NCI-H1930 (cell line): ENCODE data around the gene FAM174C.

Experiments used
- DNase-seq, 2 experiments: peaks; one replicate each; lab custom pipeline; 2025; lab: John Stamatoyannopoulos, UW

Gene FAM174C

DNA sequence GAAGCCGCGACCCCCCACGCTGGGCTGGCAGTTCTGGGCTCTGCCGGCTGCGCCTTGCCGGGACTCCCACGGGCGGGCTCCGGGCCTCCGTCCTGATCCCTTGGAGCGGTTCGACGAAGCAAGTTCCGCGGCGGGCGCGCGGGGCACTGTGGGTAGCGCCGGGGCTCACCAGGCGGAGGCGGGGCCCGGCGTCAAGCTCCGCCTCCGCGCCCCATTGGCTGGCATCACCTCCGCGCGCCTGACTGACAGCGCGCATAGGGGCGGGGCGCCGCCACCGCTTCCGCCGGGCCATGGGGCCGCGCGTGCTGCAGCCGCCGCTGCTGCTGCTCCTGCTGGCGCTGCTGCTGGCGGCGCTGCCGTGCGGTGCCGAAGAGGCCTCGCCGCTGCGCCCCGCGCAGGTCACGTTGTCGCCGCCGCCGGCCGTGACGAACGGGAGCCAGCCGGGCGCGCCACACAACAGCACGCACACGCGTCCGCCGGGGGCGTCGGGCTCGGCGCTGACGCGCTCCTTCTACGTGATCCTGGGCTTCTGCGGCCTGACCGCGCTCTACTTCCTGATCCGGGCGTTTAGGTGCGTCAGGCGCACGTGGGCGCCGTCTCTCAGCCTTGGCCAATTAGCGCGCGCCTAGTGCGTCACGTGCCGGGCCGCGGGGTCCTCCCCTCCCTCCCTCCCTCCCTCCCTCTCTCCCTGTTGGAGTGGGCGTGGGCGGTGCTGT, at the start of gene FAM174C:
FAM174C (plus strand) TSS at position 271 of the 716 bp plus-strand sequence; CDS start at position 291, 20 bp downstream.
- peak; percentile 85 to 92 for DNase-seq

DNA sequence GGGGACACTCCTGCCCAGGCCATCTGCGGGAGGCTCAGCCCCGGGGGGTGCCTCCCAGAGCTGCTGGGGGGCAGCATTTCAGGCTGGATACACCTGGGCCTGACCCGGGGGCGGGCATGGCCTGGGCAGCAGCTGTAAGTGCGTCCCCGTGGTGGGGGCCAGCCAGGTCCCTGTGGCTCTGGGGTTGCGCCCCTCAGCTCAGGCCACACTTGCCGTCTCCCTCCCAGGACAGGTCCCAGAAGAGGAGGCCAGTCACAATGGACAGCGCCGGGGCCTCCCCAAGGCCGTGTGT, 49.2 kb upstream of the FAM174C start:
- DNase-seq: no peak

DNA sequence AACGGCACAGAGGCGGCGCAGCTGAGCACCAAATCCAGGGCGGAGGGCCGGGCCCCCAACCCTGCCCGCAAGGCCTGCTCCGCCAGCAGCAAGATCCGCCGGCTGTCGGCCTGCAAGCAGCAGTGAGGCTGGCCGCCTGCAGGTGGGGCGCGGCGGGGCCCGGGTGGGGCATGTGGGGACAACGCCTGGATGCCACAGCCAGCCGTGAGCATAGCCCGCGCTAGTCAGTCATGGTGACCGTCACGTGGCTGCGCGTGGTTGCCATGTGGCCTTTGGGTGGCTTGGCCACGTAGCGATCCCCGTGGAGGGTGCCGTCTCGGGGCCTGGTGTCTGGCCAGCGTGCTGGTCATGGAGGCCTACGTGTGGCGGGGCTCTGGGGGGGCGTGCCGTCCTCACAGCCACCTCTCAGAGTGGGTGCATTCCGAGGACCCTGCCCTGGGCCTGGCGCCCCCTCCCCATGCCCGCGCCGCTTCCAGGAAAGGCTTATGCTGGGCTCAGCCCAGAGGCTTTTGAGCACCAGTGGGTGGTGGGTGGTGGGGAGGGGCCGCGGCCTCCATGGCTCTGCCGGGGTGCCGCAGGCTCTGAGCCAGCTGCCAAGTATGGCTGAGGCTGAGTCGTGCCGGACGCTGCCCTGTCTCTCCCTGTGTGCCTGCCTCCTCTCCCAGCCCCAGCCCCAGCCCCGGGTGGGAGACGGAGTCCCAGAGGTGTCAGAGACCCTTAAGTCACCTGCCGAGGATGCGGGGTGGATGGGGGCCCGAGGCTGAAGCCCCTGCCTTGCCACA, 48.6 kb upstream of the FAM174C start:
- no peak for DNase-seq

DNA sequence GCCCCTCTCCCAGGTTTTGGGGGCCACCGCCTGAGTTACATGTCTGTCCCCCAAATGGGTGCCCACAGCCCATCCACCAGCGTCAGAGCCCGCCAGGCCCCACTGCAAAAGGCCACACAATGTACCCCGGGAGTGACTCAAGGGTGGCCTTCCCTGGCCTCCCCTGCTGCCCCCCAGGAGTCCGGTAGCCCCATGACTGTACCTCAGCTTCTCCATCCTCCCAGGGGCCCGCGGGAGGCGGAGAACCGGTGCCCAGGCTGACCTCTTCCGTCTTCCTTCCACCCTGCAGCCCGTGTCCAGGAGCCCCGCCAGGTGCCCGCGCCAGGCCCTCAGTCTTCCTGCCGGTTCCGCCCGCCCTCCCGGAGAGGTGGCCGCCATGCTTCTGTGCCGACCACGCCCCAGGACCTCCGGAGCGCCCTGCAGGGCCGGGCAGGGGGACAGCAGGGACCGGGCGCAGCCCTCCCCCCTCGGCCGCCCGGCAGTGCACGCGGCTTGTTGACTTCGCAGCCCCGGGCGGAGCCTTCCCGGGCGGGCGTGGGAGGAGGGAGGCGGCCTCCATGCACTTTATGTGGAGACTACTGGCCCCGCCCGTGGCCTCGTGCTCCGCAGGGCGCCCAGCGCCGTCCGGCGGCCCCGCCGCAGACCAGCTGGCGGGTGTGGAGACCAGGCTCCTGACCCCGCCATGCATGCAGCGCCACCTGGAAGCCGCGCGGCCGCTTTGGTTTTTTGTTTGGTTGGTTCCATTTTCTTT, 47.9 kb upstream of the FAM174C start:
- no peak for DNase-seq

DNA sequence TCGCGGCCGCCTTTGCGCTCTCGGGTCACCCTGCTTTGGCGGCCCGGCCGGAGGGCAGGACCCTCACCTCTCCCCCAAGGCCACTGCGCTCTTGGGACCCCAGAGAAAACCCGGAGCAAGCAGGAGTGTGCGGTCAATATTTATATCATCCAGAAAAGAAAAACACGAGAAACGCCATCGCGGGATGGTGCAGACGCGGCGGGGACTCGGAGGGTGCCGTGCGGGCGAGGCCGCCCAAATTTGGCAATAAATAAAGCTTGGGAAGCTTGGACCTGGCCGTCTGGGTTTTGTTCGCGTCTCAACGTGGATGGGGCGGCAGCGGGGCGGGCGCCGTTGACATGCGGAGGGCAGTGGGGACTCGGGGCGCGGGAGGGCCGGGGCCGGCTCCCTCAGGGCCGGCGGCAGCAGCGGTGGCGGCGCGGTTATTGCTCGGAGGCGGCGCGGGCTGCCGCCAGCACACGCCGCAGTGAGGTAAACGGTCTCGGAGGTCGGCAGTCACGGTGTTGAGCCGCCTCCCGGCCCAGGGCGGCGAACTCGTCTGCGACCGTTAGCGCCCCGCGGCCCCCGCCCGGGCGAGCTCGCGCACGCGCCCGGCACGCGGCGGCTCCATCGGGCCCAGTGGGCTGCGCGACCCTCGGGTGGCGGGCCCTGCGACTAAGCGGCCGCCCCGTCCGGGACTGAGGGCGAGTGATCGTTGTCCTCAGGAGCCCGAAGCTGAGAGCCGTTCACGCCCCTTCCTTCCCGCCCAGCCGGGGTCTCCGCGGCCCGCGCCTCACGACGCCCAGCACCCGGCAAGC, 47.0 kb upstream of the FAM174C start:
- no peak for DNase-seq

DNA sequence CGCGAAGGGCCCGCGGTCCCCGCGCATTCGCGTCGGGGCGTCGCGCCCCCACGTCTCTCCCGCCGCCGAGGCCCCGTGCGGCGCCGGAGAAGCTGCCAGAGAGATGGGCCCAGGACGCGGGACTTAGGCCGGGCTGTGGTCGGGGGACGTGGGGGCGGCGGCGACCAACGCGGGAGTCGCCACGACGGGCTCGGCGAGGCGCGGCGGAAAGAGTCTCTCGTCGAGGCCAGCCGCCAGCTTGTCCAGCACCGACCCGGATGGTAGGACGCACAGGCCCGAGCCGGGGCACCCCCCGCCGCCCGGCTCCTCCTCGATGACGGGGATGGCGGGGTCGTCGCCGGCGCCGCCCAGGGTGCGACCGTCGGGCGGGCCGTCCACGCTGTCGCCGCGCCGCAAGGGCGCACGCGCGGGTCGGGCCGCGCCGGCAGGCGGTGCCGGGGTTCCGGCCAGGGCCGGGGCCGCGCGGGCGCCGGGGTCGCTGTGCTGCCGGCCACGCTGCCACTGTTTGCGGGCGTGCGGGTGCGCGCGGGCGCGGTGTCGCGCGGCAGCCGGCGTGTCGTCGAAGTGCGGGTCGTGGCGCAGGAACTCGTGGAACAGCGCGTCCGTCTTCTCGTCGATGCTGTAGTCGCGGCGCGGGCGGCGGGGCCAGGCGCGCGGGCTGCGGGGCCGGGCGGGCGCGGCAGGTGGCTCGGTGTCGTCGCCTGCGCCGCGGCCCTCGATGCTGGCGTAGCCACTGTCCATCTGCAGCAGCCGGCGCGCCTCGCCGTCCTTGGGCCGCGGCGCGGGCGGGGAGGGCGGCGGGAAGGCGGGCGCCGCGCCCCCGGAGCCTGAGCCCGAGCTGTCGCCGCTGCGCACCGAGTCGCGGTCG, 46.0 kb upstream of the FAM174C start:
- no peak for DNase-seq

DNA sequence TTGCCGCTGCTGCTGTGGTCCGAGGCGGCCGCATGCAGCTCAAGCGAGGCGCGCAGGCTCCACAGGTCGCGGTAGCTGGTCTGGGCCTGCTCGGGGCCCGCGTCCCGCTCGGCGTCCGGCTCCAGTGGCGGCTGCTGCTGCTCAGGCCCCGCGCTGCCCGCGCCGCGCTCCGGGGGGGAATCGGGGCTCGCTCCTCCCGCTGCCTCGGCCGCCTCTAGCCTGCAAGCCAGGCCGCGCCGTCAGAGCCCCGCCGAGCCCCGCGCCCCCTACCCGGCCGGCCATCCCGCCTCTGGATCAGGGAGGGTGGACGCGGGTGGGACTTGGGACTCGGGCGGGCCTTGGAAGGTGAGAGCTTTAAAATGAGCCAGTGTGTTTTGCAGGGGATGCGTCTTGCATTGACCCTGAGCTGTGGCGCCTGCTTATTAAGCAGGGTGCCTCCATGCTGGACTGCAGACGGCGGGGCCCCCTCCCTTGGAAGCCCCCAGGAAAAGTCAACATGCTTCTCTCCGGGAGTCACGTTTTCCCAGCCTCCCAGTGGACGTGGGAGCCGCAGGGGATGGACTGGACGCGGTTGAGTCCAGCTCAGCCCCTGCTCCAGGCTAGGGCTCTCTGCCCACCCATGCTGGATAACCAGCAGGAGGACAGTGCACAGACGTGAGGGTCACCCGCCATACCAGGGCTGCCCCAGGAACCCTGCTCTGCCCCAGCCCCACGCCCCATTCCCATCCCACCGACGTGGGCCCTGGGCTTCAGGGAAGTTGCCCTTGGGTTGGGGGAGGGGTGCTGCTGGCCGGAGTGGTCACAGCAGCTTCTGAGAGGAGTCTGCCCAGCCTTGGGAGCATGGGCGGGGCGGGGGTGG, 45.2 kb upstream of the FAM174C start:
- DNase-seq: no peak

DNA sequence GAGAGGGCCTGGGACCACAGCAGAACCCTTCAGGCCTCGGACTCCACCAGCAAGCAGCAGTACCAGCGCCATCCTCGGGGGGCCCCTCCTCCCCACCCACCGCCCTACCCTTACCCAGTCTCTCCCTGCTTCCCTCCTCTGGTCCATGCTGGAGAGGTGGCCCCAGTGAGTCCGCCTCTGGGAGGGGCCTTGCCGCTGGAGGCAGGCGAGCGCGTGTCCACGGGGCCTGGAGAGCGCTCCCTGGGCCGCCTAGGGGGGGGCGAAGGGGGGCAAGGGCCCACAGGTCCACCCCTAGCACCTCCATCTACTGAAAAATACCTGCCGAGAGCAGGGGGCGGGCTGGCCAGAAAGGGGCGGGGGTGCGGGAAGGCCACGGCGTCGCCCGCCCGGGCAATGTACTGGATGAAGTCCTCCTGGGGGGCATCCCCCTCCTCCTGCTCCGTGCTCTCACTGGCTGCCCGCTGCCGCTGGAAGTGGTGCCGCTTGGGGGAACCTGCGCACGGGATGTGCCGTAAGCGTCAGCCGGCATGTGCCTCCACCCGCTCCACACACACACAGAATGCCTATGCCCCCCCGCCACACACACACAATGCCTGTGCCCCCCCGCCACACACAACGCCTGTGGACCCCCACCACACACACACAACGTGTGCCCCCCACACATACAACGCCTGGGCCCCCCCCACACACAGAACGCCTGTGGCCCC, 44.4 kb upstream of the FAM174C start:
- no peak for DNase-seq

DNA sequence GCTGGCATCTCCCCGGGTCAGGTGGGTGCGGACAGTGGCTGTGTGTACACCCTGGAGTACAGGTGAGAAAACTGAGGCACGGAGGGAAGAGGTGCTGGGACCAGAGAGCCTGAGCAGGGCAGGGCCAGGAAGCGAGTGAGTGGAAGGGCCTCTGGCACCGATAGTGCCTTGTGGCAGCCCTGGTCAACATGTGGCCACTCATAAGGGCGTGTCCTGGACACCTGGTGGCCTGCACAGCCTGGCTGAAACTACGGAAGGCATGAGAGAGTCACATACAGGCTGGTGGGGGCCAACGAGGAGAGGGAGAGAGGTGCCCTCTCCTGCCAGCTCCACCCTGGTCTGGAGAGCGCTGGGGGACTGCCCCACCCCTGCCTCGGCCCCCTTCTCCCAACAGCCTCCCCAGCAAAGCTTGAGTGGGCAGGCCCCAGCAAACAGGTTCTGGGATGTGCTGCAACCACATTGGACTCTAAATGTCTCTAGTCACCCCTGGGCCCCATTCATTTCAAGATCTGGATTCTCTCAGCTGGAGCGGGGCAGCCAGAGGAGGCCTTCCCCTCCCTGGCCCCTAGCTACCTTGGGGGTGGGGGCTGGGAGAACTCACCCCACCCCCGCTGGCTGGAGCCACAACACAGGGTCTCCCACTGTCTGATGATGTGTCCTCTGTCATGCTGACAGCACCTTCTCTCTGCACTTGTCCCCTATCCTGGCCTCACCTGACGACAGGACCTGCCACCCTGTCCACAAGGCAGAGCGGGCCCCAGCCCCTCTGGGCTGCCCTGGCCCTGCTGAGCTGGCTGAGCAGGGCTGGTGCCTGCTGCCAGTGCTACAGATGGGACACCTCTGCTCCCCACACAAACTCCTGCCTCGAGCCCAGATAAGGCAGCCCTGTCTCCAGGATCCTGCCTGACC, 43.3 kb upstream of the FAM174C start:
- DNase-seq: no peak

DNA sequence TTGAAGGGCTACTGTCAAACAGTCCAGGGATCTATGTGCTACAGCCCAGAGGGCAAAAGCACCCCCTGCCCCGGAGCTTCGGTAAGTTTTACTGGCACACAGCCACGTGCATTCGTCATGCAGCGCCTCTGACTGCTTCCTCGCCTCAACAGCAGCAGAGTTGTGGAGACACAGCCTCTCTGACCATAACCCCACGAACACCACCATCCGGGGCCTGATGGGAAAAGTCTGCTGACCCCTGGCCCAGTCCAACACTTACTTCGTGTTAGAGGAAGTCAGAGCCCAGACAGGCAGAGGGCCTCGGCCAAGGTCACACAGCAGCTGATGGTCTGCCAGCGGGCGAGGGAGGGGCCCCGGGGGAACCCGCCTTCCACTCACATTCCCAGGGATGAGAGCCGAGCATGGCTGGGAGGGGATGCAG, 42.7 kb upstream of the FAM174C start:
- DNase-seq: no peak

DNA sequence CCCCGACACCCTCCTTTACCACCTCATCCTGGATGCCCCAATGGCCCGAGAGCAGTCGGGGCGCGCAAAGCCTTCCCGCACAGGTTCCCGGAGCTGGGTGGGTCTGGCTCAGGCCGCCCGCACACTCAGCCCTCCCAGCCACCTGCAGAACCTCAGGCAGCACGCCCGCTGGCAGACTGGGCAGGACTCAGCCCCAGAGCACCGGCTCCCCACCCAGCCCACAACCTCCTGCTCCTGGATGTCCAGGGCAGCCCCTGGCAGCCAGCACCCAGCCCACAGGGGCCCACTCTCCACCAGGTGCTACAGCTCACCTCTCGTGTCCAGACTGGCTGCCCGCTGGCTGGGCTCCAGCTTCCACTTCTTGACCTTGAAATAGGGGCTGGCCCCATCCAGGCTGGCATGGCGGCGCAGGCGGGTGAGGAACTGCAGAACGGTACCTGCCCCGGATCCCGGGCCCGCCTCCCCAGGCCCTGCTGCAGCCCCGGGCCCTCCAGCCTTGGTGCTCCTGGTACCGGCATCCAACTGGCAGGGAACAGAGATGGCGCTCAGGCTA, 42.1 kb upstream of the FAM174C start:
- no peak for DNase-seq

DNA sequence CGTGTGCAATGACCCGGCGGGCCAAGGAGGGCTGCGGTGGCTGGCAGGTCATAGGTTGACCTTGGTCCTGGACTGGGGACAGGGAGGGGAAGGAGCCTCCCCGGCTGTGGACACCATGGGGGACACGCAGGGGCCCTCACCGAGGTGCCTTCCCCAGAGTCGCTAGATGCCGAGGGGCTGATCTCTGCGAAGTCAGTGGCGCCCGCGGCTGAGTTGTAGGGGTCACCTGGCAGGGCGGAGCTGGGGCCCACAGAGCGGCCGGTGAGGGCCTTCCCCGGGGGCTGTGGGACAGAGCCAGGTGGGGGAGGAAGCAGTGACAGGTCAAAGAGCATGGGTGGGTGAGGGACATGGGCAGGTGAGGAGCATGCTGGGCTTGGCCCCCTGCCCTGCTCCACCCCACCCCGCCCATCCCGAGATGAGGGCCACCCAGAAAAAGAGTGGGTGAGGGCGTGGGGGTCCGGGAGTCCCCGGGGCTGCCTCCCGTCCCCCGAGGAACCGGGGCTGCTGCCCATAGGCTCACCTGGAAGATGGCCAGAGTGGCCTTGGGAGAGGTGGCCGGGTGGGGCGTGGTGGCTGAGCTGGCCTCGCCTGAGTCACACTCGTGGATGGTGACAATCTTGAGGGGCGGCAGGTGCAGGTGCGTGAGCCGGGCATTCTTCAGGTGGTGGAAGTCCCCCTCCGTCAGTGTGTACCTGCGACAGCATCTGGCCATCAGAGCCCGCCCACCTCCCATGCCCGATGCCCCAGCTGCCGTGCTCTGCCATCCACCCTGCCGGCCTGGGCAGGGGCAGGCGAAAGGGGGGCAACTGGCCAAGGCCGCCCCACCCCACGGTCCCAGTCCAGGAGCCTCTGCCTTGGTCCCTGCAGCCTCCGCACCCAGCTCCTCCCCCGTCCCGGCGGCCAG, 41.0 kb upstream of the FAM174C start:
- DNase-seq: no peak

DNA sequence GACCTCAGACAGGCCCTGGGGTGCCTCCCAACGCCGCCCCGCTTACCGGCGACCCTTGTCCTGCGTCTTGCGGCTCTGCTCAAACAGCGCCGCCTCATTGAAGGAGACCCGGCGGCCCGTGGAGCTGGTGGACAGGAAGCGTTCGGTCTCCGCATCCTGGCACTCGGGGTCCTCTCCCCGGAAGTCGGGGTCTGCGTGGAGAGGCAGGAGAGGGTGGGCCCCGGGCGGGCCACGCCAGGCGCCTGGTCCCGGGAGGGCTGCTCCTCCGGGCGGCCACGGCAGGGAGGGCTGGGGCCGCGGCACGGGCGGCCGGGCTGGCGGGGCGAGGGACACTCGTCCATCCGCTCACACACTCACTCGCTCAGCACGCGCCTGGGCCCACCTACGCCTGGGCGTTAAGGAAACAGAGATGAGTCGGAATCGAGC, 40.4 kb upstream of the FAM174C start:
- no peak for DNase-seq

DNA sequence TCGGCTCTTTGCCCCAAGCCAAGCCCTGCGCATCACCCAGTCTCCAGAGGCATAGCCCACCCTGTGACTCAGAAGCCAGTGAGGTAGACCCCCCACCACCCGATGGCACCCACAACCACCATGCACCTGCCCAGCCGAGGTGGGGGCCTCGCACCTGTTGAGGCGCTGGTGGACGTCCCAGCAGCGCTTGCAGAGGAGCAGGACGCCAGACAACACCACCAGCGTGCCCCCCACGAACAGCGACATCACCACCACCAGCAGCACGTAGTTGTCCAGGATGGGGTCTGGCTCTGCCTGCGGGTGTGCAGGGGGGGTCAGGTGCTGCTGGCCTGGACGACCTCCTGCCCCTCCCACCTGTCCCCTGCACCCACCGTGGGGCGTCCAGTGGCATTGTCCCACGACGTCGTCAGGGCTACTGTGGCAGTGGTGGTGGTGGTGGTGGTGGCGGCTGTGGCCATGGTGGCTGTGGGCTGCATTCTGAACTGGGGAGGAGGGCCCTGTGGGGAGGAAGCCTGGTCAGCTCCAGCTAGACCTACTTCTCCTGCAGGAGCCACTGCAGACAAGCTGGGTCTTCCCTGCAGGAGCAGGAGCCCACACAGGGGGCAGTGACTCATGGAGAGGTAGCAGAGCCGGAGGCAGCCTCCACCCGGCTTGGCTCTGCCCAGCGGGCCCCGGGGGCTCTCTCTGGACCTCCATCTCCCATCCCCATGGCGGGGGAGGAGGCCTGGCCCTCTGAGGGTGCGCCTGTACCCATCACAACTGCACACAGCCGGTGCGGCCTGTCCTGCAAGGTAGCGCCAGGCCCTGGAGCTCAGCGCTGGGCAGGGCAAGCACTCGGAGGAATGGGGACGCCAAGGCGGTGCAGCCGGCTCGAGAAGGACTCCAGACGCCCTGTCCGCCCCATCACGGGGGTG, 39.4 kb upstream of the FAM174C start:
- DNase-seq: no peak

DNA sequence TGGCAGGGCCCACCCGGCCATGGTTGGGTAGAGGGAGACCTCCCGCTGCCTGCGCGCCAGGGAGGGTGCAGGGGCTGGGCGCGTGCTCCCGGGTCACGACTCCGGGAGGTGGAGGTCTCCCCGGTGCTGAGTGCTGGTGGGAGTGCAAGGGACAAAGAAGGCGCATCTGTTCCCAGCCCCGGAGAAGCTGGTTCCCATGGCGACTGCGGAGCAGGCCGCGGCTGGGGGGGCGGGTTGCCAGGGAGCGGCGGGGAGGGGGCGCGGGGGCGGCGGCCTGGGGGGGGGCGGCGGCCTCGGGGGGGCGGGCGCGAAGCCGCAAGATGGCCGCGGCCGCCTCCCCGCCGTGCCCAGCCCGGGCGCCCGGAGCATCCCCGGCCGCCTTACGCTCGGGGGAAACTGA, 38.8 kb upstream of the FAM174C start:
- no peak for DNase-seq
